Cardiac fibroblast (primary cell): ENCODE data around the gene TCFL5.

Experiments
- DNase-seq, 2 donors: peaks; one replicate each; pipeline versions ENCODE4 v3.0.0 to v3.0.0-alpha.2; 2010; ENCODE audit warnings: low read depth in 2 of 2
- H3K4me3 ChIP-seq, 2 donors: replicated peaks in 1 of 2; 1 replicate in 1 of 2; 2 replicates in 1 of 2; pipeline ENCODE4 v1.5.1; 2011; ENCODE audit warnings: low read depth in 2 of 2, low read length in 2 of 2, mild to moderate bottlenecking in 2 of 2, moderate library complexity in 1 of 2
- TF ChIP-seq, protein P1 (sequence below): IDR thresholded peaks from one replicate; pipeline ENCODE4 v1.5.1; 2011; ENCODE audit warnings: low read depth, mild to moderate bottlenecking, low read length, inconsistent platforms

Gene TCFL5

DNA sequence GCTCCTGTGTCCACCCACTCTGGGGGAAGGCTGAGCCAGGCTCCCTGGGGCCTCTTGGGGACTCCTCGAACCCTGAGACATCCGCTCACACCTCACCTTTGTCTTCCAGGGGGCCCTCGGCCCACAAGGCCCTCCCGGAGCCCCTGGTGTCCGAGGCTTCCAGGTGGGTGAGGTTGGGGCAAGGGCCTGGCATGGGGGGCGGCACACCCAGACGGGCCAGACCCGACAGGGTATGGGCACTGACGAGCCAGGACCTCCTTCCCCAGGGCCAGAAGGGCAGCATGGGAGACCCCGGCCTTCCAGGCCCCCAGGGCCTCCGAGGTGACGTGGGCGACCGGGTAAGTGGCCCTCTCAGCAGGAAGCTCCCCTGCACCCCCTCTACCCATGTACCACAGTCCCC is 31.4 kb downstream of the TCFL5 start:
- TF ChIP-seq, protein P1, sequence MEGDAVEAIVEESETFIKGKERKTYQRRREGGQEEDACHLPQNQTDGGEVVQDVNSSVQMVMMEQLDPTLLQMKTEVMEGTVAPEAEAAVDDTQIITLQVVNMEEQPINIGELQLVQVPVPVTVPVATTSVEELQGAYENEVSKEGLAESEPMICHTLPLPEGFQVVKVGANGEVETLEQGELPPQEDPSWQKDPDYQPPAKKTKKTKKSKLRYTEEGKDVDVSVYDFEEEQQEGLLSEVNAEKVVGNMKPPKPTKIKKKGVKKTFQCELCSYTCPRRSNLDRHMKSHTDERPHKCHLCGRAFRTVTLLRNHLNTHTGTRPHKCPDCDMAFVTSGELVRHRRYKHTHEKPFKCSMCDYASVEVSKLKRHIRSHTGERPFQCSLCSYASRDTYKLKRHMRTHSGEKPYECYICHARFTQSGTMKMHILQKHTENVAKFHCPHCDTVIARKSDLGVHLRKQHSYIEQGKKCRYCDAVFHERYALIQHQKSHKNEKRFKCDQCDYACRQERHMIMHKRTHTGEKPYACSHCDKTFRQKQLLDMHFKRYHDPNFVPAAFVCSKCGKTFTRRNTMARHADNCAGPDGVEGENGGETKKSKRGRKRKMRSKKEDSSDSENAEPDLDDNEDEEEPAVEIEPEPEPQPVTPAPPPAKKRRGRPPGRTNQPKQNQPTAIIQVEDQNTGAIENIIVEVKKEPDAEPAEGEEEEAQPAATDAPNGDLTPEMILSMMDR, result no peak
- H3K4me3 ChIP-seq, result no peak overlapping the region
- no peak for DNase-seq

DNA sequence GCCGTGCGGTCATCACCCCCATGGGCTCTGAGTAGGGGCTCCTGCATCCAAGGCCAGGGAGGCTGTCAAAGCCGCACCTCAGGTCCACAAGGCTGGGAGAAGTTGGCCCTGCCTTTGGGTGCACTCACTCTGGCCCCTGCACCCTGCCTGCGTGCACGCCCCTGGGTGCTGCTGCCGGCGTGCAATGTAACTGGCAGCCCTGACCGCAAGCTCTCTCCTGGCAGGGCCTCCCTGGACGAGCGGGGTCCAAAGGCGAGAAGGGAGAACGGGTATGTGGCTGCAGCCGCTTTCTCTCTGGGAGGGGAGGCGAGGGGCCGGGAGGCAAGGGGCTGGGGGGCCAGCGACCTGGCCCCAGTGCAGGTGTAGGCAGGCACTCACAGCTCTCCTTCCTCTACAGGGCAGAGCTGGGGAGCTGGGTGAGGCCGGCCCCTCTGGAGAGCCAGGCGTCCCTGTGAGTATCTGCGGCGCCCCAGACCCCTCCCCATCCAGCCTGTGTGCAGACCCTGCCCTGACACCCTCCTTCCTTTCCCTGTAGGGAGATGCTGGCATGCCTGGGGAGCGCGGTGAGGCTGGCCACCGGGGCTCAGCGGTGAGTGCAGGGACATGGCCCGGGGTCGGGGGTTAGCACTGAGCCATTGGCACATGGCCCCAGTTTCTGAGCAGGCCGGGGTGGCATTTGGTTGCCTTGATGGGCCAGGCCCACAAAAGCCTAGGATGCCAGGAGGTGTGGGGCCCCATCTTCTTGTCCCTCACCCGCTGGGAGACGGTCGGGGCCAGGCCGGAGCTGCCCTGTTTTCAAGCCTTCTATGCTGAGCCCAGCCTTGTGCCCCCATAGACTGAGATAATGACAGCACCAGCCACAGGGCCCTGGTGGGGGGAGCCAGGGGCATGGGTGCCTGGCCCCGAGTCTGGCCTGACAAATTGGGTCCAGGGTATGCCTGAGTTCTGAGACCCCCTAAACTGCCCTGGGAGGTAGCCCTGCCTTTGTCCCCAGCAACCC is 32.1 kb downstream of the TCFL5 start:
- DNase-seq, result no peak
- no peak overlapping the region for H3K4me3 ChIP-seq
- TF ChIP-seq, protein P1, result no peak

DNA sequence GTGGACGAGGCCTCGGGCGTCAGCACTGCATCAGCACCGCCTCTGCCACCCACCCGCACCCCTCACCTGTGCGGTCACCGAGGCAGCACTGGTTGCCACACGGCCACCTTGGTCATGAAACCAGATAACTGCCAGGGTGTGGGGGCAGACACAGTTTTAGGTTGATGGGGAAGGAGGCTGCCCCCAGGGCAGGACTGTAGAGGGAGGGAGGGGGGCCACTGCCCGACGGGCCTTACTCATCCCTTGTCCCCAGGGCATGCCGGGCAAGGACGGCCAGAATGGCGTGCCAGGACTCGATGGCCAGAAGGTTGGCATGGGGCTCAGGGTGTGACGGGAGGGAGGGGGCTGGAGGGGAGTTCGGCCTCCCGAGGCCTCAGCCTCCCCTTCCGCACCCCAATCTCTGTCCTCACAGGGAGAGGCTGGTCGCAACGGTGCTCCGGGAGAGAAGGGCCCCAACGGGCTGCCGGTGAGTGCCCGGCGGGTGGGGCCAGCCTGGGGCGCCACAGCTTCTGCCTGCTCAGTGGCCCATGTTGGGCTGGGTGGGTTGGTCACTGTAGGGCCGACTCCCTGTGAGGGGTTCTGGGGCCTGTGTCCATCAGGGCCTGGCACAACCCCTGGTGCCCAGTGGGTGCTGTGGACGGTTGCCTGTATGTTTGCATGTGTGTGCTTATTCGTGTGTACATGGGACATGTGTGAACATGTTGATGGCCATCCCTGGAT is 33.0 kb downstream of the TCFL5 start:
- TF ChIP-seq, protein P1, result no peak
- DNase-seq, result no peak
- H3K4me3 ChIP-seq, result no peak overlapping the region

DNA sequence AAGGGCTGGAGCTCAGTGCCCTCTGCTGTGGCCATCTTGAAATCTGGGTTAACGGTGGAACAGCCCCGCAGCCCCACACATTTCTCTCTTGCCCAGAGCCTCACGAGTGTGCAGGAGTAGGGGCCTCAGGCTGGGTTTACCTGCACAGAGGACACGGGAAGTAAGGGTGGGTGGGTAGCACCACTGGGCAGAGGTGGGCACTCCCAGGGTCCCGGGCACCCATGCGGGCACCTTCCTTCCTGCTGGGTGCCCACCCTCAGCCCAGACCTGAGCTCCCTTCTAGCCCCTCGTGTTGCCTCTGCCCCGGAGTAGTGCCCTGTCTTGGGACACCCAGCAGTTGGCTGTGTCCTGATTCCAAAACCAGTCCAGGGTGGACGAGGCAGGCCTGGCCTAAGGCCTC is 33.6 kb downstream of the TCFL5 start:
- no peak for DNase-seq
- no peak overlapping the region for H3K4me3 ChIP-seq
- TF ChIP-seq, protein P1, result no peak

DNA sequence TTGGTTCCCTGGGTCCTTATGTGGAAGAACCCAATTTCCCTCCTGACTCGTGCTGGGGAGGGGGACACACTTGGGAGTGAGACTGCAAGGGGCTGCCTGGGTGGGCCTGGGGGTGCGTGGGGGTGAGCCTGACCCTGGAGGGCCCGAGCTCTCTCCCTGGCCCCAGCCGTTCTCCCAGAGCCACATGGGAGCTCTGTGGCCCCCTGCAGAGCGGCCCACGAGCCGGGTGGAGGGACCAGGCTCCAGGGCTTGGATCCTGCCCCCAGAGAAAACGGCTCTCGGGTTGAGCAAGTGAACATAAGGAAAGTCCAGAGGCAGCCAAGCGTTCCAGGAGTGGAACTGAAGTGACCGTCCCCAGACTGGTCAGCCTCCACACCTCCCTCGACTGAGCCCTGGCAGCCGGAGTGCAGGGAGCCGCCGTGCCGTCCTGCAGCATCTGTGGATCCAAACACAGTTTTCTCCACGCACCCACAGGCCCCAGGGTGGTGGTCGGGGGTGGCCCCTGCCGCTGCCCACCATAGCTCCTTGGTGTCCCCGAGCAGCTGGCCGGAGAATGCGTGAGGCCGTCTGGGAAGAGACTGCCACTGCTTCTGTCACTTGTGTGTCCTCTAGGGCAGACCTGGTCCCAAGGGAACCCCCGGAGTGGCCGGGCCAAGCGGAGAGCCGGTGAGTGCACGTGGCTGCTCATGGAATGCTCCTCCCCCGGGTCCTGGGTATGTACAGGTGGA is 34.1 kb downstream of the TCFL5 start:
- no peak for DNase-seq
- no peak overlapping the region for H3K4me3 ChIP-seq
- TF ChIP-seq, protein P1, result no peak

DNA sequence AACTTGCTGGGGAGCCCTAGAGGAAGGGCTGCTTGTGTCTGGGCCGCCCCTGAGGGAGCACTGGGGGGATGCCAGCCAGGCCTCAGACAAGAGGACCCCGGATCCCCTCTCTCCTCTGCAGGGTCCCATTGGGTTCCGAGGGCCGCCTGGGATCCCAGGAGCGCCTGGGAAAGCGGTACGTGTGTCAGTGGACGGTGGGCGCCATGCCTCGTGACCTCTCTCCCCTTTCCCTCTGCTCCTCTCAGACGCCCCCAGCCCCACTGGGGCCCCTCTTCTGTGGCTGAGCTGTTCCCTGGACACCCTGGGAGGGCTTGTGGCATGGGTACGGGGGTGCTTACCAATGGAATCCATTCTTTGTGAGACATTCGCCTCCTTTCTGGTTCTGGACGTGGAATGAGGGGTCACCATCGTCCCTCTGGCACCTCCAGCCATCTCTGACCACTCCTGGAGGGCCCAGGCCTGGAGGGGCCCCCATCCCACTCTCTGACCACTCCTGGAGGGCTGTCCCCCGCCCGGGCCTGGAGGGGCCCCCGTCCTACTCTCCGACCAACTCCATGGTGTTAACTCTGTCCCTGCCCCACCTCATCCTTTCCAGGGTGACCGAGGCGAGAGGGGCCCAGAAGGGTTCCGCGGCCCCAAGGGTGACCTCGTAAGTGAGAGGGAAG is 34.8 kb downstream of the TCFL5 start:
- DNase-seq, result no peak
- TF ChIP-seq, protein P1, result no peak
- no peak overlapping the region for H3K4me3 ChIP-seq
